Measurements from ENCODE around the gene UGT1A9. TPM values are rescaled to one million over a fixed set of nuclear protein-coding genes. Genes with fewer than 3 reads are reported as not detected.

Gene UGT1A9
- total RNA-seq, 1 donor from 2014 or later, result not detected

GRCh38 chr2:233780771-233781170 lies 109.1 kb downstream of the UGT1A9 start:
- no peak for ATAC-seq
- DNase-seq, result no peak
- intact Hi-C loops (cut with micrococcal nuclease), result no loop called here

GRCh38 chr2:233789554-233789953 lies 117.9 kb downstream of the UGT1A9 start:
- intact Hi-C loops (cut with micrococcal nuclease), result no loop called here
- DNase-seq, result no peak
- no peak for ATAC-seq

GRCh38 chr2:233791151-233791882 lies 119.6 kb downstream of the UGT1A9 start:
- intact Hi-C loops (cut with micrococcal nuclease), result no loop called here
- ATAC-seq (no peak), DNase-seq (no peak)

- intact Hi-C loops (cut with micrococcal nuclease), result no loop called here
- ATAC-seq (no peak), DNase-seq (no peak)
Measured at GRCh38 chr2:233791883-233792329, 120.2 kb downstream of the UGT1A9 start.

- ATAC-seq (no peak), DNase-seq (no peak)
- intact Hi-C loops (cut with micrococcal nuclease), result no loop called here
Measured at GRCh38 chr2:233792720-233793119, 121.0 kb downstream of the UGT1A9 start.

GRCh38 chr2:233793465-233794127 lies 121.9 kb downstream of the UGT1A9 start:
- ATAC-seq (no peak), DNase-seq (no peak)
- intact Hi-C loops (cut with micrococcal nuclease), result no loop called here

- DNase-seq, result no peak
- intact Hi-C loops (cut with micrococcal nuclease), result no loop called here
- ATAC-seq, result no peak
Measured at GRCh38 chr2:233794128-233794658, 122.5 kb downstream of the UGT1A9 start.

GRCh38 chr2:233795735-233796171 lies 124.1 kb downstream of the UGT1A9 start:
- ATAC-seq (no peak), DNase-seq (no peak)
- intact Hi-C loops (cut with micrococcal nuclease), result no loop called here

GRCh38 chr2:233796254-233796653 lies 124.6 kb downstream of the UGT1A9 start:
- no peak for ATAC-seq
- intact Hi-C loops (cut with micrococcal nuclease), result no loop called here
- DNase-seq, result no peak

- DNase-seq (no peak), ATAC-seq (no peak)
- intact Hi-C loops (cut with micrococcal nuclease), result no loop called here
Measured at GRCh38 chr2:233798335-233799086, 126.8 kb downstream of the UGT1A9 start.

GRCh38 chr2:233799087-233799665 lies 127.5 kb downstream of the UGT1A9 start:
- ATAC-seq (no peak), DNase-seq (no peak)
- intact Hi-C loops (cut with micrococcal nuclease), result no loop called here

GRCh38 chr2:233799716-233800115 lies 128.0 kb downstream of the UGT1A9 start:
- no peak for ATAC-seq
- no peak for DNase-seq
- intact Hi-C loops (cut with micrococcal nuclease), result no loop called here

GRCh38 chr2:233800208-233800607 lies 128.5 kb downstream of the UGT1A9 start:
- intact Hi-C loops (cut with micrococcal nuclease), result no loop called here
- DNase-seq, result no peak

GRCh38 chr2:233801357-233802131 lies 129.8 kb downstream of the UGT1A9 start:
- DNase-seq (no peak), ATAC-seq (no peak)
- intact Hi-C loops (cut with micrococcal nuclease), result no loop called here

More at GRCh38 chr2:233800208-233800607, 128.5 kb downstream of the UGT1A9 start:
- ATAC-seq, result no peak

- intact Hi-C loops (cut with micrococcal nuclease), result no loop called here
- DNase-seq (no peak), ATAC-seq (no peak)
Measured at GRCh38 chr2:233802132-233802815, 130.6 kb downstream of the UGT1A9 start.

- ATAC-seq, result no peak
- no peak for DNase-seq
- intact Hi-C loops (cut with micrococcal nuclease), result no loop called here
Measured at GRCh38 chr2:233803292-233803911, 131.7 kb downstream of the UGT1A9 start.

- intact Hi-C loops (cut with micrococcal nuclease), result no loop called here
- DNase-seq (no peak), ATAC-seq (no peak)
Measured at GRCh38 chr2:233803994-233804393, 132.3 kb downstream of the UGT1A9 start.

All from left ventricle myocardium superior (tissue), 1 donor.